D721Med (cell line): ENCODE data around the gene PCDHGA5.
"Not testable (repeated sequence)": the region's sequence is repeated elsewhere in the genome, so short reads cannot be mapped to it uniquely, and the experiment has no call there.

Experiments used
- DNase-seq: peaks from one replicate; pipeline ENCODE4 v3.0.0; 2011; ENCODE audit warnings: low spot score; ENCODE audit not compliant: insufficient read length
- FAIRE-seq: peaks from 2 replicates; lab custom pipeline; 2011; peaks lifted over from hg19 to GRCh38; lab: Jason Lieb, UNC
- TF ChIP-seq, protein P1 (sequence below): IDR thresholded peaks from 2 replicates; pipeline ENCODE4 v1.5.1; 2012; ENCODE audit warnings: mild to moderate bottlenecking, control low read depth; ENCODE audit not compliant: insufficient read depth; ENCODE audit errors: missing control alignments

Gene PCDHGA5

DNA sequence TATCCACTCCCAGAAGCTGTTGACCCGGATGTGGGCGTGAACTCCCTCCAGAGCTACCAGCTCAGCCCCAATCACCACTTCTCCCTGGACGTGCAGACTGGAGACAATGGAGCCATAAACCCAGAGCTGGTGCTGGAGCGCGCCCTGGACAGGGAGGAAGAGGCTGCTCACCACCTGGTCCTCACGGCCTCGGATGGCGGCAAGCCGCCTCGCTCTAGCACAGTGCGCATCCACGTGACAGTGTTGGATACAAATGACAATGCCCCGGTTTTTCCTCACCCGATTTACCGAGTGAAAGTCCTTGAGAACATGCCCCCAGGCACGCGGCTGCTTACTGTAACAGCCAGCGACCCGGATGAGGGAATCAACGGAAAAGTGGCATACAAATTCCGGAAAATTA lies 29.3 kb downstream of the PCDHGA5 start:
- DNase-seq (no peak), FAIRE-seq (no peak)
- TF ChIP-seq, protein P1, sequence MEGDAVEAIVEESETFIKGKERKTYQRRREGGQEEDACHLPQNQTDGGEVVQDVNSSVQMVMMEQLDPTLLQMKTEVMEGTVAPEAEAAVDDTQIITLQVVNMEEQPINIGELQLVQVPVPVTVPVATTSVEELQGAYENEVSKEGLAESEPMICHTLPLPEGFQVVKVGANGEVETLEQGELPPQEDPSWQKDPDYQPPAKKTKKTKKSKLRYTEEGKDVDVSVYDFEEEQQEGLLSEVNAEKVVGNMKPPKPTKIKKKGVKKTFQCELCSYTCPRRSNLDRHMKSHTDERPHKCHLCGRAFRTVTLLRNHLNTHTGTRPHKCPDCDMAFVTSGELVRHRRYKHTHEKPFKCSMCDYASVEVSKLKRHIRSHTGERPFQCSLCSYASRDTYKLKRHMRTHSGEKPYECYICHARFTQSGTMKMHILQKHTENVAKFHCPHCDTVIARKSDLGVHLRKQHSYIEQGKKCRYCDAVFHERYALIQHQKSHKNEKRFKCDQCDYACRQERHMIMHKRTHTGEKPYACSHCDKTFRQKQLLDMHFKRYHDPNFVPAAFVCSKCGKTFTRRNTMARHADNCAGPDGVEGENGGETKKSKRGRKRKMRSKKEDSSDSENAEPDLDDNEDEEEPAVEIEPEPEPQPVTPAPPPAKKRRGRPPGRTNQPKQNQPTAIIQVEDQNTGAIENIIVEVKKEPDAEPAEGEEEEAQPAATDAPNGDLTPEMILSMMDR, result no peak

DNA sequence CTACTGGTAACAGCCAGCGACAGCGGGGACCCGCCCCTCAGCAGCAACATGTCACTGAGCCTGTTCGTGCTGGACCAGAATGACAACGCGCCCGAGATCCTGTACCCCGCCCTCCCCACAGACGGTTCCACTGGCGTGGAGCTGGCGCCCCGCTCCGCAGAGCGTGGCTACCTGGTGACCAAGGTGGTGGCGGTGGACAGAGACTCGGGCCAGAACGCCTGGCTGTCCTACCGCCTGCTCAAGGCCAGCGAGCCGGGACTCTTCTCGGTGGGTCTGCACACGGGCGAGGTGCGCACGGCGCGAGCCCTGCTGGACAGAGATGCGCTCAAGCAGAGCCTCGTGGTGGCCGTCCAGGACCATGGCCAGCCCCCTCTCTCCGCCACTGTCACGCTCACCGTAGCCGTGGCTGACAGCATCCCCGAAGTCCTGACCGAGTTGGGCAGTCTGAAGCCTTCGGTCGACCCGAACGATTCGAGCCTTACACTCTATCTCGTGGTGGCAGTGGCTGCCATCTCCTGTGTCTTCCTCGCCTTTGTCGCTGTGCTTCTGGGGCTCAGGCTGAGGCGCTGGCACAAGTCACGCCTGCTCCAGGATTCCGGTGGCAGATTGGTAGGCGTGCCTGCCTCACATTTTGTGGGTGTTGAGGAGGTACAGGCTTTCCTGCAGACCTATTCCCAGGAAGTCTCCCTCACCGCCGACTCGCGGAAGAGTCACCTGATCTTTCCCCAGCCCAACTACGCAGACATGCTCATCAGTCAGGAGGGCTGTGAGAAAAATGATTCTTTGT lies 30.6 kb downstream of the PCDHGA5 start:
- DNase-seq, FAIRE-seq: not testable (repeated sequence)

DNA sequence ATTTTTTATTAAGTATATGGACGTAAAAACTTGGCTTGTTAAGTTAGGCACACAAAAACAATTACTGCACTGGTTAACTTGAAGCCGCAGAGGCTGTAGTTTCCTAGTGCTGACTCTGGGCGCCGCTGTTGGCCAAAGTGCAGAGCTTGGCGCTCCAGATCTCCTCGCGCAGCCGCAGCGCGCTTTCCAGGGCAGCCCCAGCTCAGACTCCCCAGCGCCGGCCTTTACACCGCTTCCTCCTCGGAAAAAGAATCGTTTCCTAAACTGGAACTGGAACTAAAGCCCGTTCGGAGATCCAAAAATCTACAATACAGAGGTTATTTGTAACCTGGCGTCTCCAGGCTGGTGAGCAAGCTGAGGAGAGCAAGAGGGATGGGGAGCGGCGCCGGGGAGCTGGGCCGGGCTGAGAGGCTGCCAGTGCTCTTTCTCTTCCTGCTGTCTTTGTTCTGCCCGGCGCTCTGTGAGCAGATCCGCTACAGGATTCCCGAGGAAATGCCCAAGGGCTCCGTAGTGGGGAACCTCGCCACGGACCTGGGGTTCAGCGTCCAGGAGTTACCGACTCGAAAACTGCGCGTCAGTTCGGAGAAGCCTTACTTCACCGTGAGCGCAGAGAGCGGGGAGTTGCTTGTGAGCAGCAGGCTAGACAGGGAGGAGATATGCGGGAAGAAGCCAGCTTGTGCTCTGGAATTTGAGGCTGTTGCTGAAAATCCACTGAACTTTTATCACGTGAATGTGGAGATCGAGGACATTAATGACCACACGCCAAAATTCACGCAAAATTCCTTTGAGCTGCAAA lies 34.0 kb downstream of the PCDHGA5 start, which contains the start of gene PCDHGB5:
Gene PCDHGB5 (plus strand): TSS at position 192 of the 796 bp plus-strand sequence. CDS start 181 bp downstream, at position 373.
- not testable (repeated sequence) for FAIRE-seq, DNase-seq

DNA sequence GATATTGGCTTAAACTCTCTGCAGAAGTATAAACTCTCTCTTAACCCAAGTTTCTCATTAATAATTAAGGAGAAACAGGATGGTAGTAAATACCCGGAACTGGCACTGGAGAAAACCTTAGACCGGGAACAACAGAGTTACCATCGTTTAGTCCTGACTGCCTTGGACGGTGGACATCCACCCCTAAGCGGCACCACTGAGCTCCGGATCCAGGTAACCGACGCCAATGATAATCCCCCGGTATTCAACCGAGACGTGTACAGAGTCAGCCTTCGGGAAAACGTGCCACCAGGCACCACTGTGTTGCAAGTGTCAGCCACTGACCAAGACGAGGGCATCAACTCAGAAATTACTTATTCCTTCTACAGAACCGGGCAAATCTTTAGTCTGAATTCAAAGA lies 34.6 kb downstream of the PCDHGA5 start:
- DNase-seq (no peak), FAIRE-seq (no peak)
- TF ChIP-seq, protein P1, result no peak

GRCh38 chr5:141399555-141400258 lies 35.7 kb downstream of the PCDHGA5 start:
- DNase-seq (no peak), FAIRE-seq (no peak)
- TF ChIP-seq, protein P1, result no peak

DNA sequence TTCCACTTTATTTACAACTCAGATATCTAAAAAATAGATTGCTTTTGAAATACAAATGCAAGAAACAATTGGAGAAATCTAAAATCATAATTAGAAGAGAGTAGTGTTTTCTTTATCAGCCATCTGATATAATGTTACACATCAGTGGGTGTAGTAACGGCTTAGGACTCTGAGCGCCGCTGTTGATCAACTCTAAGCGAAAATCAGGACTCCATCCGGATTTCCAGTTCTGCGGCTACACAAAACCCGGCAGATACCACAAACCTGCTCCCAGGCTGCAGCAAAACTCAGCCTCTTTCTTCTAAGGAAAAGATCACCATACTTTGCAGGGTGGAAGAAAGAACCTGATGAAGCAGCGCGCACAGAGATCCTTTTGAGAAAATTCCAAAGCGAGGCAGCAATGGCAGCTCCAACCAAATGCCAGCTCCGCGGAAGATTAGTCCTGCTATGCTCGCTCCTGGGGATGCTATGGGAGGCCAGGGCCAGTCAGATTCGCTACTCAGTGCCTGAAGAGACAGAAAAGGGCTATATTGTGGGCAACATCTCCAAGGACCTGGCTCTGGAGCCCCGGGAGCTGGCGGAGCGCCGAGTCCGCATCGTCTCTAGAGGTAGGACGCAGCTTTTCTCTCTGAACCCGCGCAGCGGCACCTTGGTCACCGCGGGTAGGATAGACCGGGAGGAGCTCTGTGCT lies 38.7 kb downstream of the PCDHGA5 start, which contains the start of gene PCDHGA9:
Gene PCDHGA9 (plus strand): TSS at position 226 of the 691 bp plus-strand sequence. CDS start 175 bp downstream, at position 401.
- DNase-seq (no peak), FAIRE-seq (no peak)
- TF ChIP-seq, protein P1, result peak; percentile 42

- FAIRE-seq (no peak), DNase-seq (no peak)
Measured at GRCh38 chr5:141403387-141403786, 39.4 kb downstream of the PCDHGA5 start.

GRCh38 chr5:141407790-141408505 lies 44.0 kb downstream of the PCDHGA5 start, which contains the start of gene PCDHGB6:
PCDHGB6 (plus strand) TSS chr5:141408021; CDS start chr5:141408203, 182 bp downstream.
- not testable (repeated sequence) for DNase-seq, FAIRE-seq

More at GRCh38 chr5:141403387-141403786, 39.4 kb downstream of the PCDHGA5 start:
- TF ChIP-seq, protein P1, result no peak
